Upper lobe of left lung (tissue), 6 donors: ENCODE results near the gene CAPN12. TPM values are rescaled to one million over a fixed set of nuclear protein-coding genes. Genes with fewer than 3 reads are reported as not detected.
"Not testable (repeated sequence)": the region's sequence is repeated elsewhere in the genome, so short reads cannot be mapped to it uniquely, and the experiment has no call there.

ENCODE experiments used
- ATAC-seq, 2 donors: fragments of 200-7000 bp; cut with Tn5 transposase; one replicate each; pipeline ENCODE4 v1.9.1; 2022; ENCODE audit warnings: mild to moderate bottlenecking in 2 of 2, moderate library complexity in 2 of 2; ENCODE audit not compliant: low FRiP score in 2 of 2
- DNase-seq, 2 donors: peaks; one replicate each; pipeline ENCODE4 v3.0.0-alpha.2; 2019 to 2020
- H3K27ac ChIP-seq, 4 donors: fragments of 200-600 bp; sonication (generic); one replicate each; pipeline ENCODE4 v1.5.1; 2016 to 2019
- H3K27me3 ChIP-seq, 4 donors: fragments of 200-600 bp; sonication (generic); one replicate each; pipeline ENCODE4 v1.5.1; 2017 to 2019
- H3K36me3 ChIP-seq, 4 donors: fragments of 200-600 bp; sonication (generic); one replicate each; pipeline ENCODE4 v1.5.1; 2016 to 2019
- H3K4me1 ChIP-seq, 4 donors: fragments of 200-600 bp; sonication (generic); one replicate each; pipeline ENCODE4 v1.5.1; 2018 to 2019
- H3K4me3 ChIP-seq, 4 donors: fragments of 200-600 bp; sonication (generic); one replicate each; pipeline ENCODE4 v1.5.1; 2017 to 2019; ENCODE audit warnings: mild to moderate bottlenecking in 2 of 4, moderate library complexity in 1 of 4
- H3K9me3 ChIP-seq, 4 donors: fragments of 200-600 bp; sonication (generic); one replicate each; pipeline ENCODE4 v1.5.1; 2018 to 2019
- CTCF ChIP-seq, 6 experiments: fragments of 450-650 bp in 4 of 6; fragments of 200-600 bp in 2 of 6; sonication (generic) in 2 of 6; IDR thresholded peaks; one replicate each; pipeline ENCODE4 v1.5.1; 2016 to 2019; ENCODE audit warnings: antibody characterized with exemption in 6 of 6
- EP300 ChIP-seq, 4 donors: sonication (generic); formaldehyde crosslinking; IDR thresholded peaks; one replicate each; pipeline ENCODE4 v1.5.1; 2017; ENCODE audit warnings: antibody characterized with exemption in 4 of 4, control low read depth in 2 of 4
- POLR2A ChIP-seq, 4 donors: fragments of 450-650 bp; IDR thresholded peaks; one replicate each; pipeline ENCODE4 v1.5.1; 2016 to 2017; ENCODE audit warnings: antibody characterized with exemption in 4 of 4, mild to moderate bottlenecking in 2 of 4
- POLR2AphosphoS5 ChIP-seq, 2 donors: sonication (generic); formaldehyde crosslinking; IDR thresholded peaks; one replicate each; pipeline ENCODE4 v1.5.1; 2017; ENCODE audit warnings: antibody characterized with exemption in 2 of 2
- WGBS, 2 donors: methylation state at CpG; one replicate each; pipeline ENCODE4 v1.1.5; 2017 to 2018; 5-methylcytosine and 5-hydroxymethylcytosine counted together
- total RNA-seq, 6 donors: library from RNA; depleted of rRNA in 4 of 6; stranded (reverse); fragments of >200 nt in 4 of 6; gene quantifications; one replicate each; pipeline versions ENCODE4 v1.1.0 to v1.2.1, GENCODE V29; 2016 to 2021
- donor health status: DM: no; HTN: no; CAD: no; lungs with moderate emphysema.
- donor health status: DM: no; HTN: yes; CAD: no; lungs with severe emphysema.

CAPN12 gene
- total RNA-seq, 6 donors from 2014 or later, result 5.2 to 93.2 (median 11.1) TPM

- TF ChIP-seq EP300 (IDR thresholded peaks at IDR 0.05) (no peak), POLR2AphosphoS5 (IDR thresholded peaks at IDR 0.05) (no peak), POLR2A (IDR thresholded peaks at IDR 0.05) (no peak), CTCF (IDR thresholded peaks at IDR 0.05) (no peak)
- no peak overlapping the region for H3K4me3 ChIP-seq
These were observed 20.9 kb upstream of the CAPN12 start for GRCh38 chr19:38765214-38765613.

GRCh38 chr19:38763795-38764220, 19.5 kb upstream of the CAPN12 start:
- no peaks in the 10 kb centered on the region for H3K27me3 ChIP-seq
- no peaks in the 10 kb centered on the region for H3K36me3 ChIP-seq
- no peaks in the 10 kb centered on the region for H3K9me3 ChIP-seq
- no peak for TF ChIP-seq POLR2AphosphoS5 (IDR thresholded peaks at IDR 0.05)
- TF ChIP-seq EP300 (IDR thresholded peaks at IDR 0.05), result no peak
- no peak for TF ChIP-seq CTCF (IDR thresholded peaks at IDR 0.05)
- TF ChIP-seq POLR2A (IDR thresholded peaks at IDR 0.05), result no peak
- no peak for DNase-seq
- 89% methylated on average over 3 of the region's 3 CpGs for whole genome bisulfite sequencing, 2 donors
- peaks cover 0 to 4% (median 0%) of the 10 kb centered on the region in 4 donors for H3K4me1 ChIP-seq
- no peak overlapping the region for H3K4me3 ChIP-seq
- no peak for ATAC-seq
- no peak overlapping the region for H3K27ac ChIP-seq

More at GRCh38 chr19:38765214-38765613, 20.9 kb upstream of the CAPN12 start:
- Histone ChIP-seq H3K4me1 (peaks cover 4 to 11% (median 9%) of the 10 kb centered on the region in 4 donors), H3K27me3 (no peaks in the 10 kb centered on the region), H3K9me3 (no peaks in the 10 kb centered on the region), H3K27ac (no peak overlapping the region), H3K36me3 (no peaks in the 10 kb centered on the region)
- DNase-seq, result no peak
- WGBS, 2 donors, result 99 to 100% methylated on average over 2 of the region's 2 CpGs
- no peak for ATAC-seq

- WGBS, 2 donors, result 95 to 96% methylated on average over 9 of the region's 9 CpGs
- not testable (repeated sequence) for H3K4me1 ChIP-seq, H3K27me3 ChIP-seq, H3K9me3 ChIP-seq, H3K4me3 ChIP-seq, H3K36me3 ChIP-seq, H3K27ac ChIP-seq, ATAC-seq, DNase-seq
These were observed 17.7 kb upstream of the CAPN12 start for GRCh38 chr19:38761884-38762389.

GRCh38 chr19:38760805-38761517, 16.7 kb upstream of the CAPN12 start:
- not testable (repeated sequence) for H3K27me3 ChIP-seq, H3K36me3 ChIP-seq, H3K4me3 ChIP-seq, H3K27ac ChIP-seq, H3K4me1 ChIP-seq, ATAC-seq, DNase-seq, H3K9me3 ChIP-seq
- WGBS, 2 donors, result 66 to 82% methylated on average over 6 of the region's 6 CpGs

GRCh38 chr19:38759590-38760003, 15.3 kb upstream of the CAPN12 start:
- DNase-seq (peak in 1 of 2 donors; percentile 89), ATAC-seq (peak; percentile 77)
- no peaks in the 10 kb centered on the region for H3K9me3 ChIP-seq
- no peak for TF ChIP-seq POLR2A (IDR thresholded peaks at IDR 0.05)
- TF ChIP-seq POLR2AphosphoS5 (IDR thresholded peaks at IDR 0.05), result peak in 1 of 2 donors; percentile 47
- TF ChIP-seq EP300 (IDR thresholded peaks at IDR 0.05), result peak in 2 of 4 donors; percentile 68 to 82
- no peak for TF ChIP-seq CTCF (IDR thresholded peaks at IDR 0.05)
- no peak overlapping the region for H3K4me3 ChIP-seq
- H3K4me1 ChIP-seq, result peaks cover 0 to 4% (median 0%) of the 10 kb centered on the region in 4 donors
- H3K36me3 ChIP-seq, result no peaks in the 10 kb centered on the region
- no peaks in the 10 kb centered on the region for H3K27me3 ChIP-seq
- H3K27ac ChIP-seq, result peak overlapping the region in 1 of 4 donors; percentile 66
- WGBS, 2 donors, result 47 to 54% methylated on average over 10 of the region's 10 CpGs

GRCh38 chr19:38754196-38754595, 9.9 kb upstream of the CAPN12 start:
- not testable (repeated sequence) for H3K27me3 ChIP-seq, DNase-seq, H3K4me1 ChIP-seq, H3K36me3 ChIP-seq, ATAC-seq, H3K9me3 ChIP-seq, H3K27ac ChIP-seq, H3K4me3 ChIP-seq
- 60 to 73% methylated on average over 1 to 2 of the region's 2 CpGs for WGBS, 2 donors

GRCh38 chr19:38753783-38754182, 9.5 kb upstream of the CAPN12 start:
- H3K27ac ChIP-seq, result peak overlapping the region in 2 of 4 donors; percentile 7 to 34
- WGBS, 2 donors, result 70 to 89% methylated on average over 3 of the region's 3 CpGs
- DNase-seq, H3K27me3 ChIP-seq, H3K36me3 ChIP-seq, ATAC-seq, H3K4me1 ChIP-seq, H3K9me3 ChIP-seq, H3K4me3 ChIP-seq: not testable (repeated sequence)
